HCT116 (cell line): Measurements from ENCODE around the gene ETHE1.

ENCODE experiments used
- CEBPB ChIP-seq: IDR thresholded peaks from 2 replicates; pipeline ENCODE4 v1.6.1; 2012; ENCODE audit warnings: low read depth
- EGR1 ChIP-seq: IDR thresholded peaks from 2 replicates; pipeline ENCODE4 v1.6.1; 2012; ENCODE audit warnings: low read depth
- ELF1 ChIP-seq: IDR thresholded peaks from 2 replicates; pipeline ENCODE4 v1.6.1; 2012; ENCODE audit warnings: low read depth, borderline replicate concordance
- EZH2 ChIP-seq: fragments of 200-600 bp; sonication (generic); IDR thresholded peaks from 2 replicates; pipeline ENCODE4 v1.6.1; 2017; ENCODE audit warnings: antibody characterized with exemption, mixed run types
- FOSL1 ChIP-seq: IDR thresholded peaks from 2 replicates; pipeline ENCODE4 v1.6.1; 2012; ENCODE audit warnings: low read depth
- POLR2A ChIP-seq: IDR thresholded peaks from 2 replicates; pipeline ENCODE4 v1.7.0; 2011; ENCODE audit warnings: borderline replicate concordance; ENCODE audit not compliant: insufficient read depth, insufficient read length; ENCODE audit errors: extremely low read depth
- POLR2AphosphoS5 ChIP-seq: IDR thresholded peaks from 2 replicates; pipeline ENCODE4 v1.6.1; 2011; ENCODE audit warnings: mild to moderate bottlenecking, low read depth, low read length, moderate library complexity
- RAD21 ChIP-seq: IDR thresholded peaks from 2 replicates; pipeline ENCODE4 v1.6.1; 2012; ENCODE audit warnings: low read depth, mild to moderate bottlenecking
- SIN3A ChIP-seq: IDR thresholded peaks from 2 replicates; pipeline ENCODE4 v1.6.1; 2012; ENCODE audit warnings: low read depth
- ZNF274 ChIP-seq: fragments of 200-500 bp; sonication (Bioruptor generic); IDR thresholded peaks from 2 replicates; pipeline ENCODE4 v1.6.1; 2014; ENCODE audit warnings: mild to moderate bottlenecking, low read depth, low read length, inconsistent platforms
- TF ChIP-seq, protein P1 (sequence below), 3 experiments: fragments of 200-600 bp in 1 of 3; sonication (generic) in 1 of 3; IDR thresholded peaks in 2 of 3; conservative IDR thresholded peaks in 1 of 3; 2 replicates each; pipeline ENCODE4 v1.5.1; 2012 to 2017; ENCODE audit warnings: low read depth in 2 of 3, low read length in 2 of 3, antibody characterized with exemption in 1 of 3, borderline replicate concordance in 1 of 3, control low read depth in 1 of 3, mild to moderate bottlenecking in 1 of 3, mixed read lengths in 1 of 3, mixed run types in 1 of 3, moderate library complexity in 1 of 3; ENCODE audit not compliant: insufficient read depth in 1 of 3
- TF ChIP-seq, protein P2 (sequence below): IDR thresholded peaks from 2 replicates; pipeline ENCODE4 v1.6.1; 2012
- TF ChIP-seq, protein P3 (sequence below): IDR thresholded peaks from 2 replicates; pipeline ENCODE4 v1.6.1; 2012; ENCODE audit warnings: low read depth

DNA sequence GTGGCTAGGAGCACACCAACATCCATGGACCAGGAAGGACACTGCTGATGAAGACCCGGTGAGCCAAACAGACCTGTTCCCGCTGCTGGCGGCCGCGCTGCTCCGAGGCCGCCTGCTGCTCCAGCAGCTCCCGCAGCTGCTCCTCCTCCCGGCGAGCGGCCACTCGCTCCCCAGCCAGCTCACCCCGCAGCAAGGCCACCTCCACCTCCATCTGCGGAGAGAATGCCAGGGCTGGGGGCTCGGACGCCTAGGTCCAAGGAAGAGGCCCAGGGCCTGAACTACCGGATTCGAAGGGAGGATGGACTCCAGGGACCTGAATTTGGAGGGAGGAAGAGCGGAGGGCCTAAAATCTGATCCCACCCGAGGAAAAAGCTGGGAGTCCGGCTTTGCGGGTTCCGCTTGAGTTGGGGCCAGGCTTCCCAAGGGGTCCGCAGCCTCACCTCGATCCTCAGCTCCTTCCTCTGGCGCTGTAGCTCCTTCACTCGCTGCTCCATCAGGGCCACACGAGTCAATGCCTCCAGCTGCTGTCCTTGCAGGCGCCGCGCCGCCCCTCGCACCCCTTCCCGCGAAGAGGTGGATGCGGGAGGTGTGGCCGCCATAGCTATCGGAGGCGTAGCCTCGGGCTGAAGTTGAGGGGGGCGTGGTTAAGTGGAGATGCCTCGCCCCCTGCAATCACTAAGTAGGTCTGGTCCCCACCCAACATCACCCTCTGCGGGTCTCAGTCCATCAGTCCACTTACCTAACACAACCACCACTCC is 25.2 kb downstream of the ETHE1 start:
- TF ChIP-seq, protein P1, sequence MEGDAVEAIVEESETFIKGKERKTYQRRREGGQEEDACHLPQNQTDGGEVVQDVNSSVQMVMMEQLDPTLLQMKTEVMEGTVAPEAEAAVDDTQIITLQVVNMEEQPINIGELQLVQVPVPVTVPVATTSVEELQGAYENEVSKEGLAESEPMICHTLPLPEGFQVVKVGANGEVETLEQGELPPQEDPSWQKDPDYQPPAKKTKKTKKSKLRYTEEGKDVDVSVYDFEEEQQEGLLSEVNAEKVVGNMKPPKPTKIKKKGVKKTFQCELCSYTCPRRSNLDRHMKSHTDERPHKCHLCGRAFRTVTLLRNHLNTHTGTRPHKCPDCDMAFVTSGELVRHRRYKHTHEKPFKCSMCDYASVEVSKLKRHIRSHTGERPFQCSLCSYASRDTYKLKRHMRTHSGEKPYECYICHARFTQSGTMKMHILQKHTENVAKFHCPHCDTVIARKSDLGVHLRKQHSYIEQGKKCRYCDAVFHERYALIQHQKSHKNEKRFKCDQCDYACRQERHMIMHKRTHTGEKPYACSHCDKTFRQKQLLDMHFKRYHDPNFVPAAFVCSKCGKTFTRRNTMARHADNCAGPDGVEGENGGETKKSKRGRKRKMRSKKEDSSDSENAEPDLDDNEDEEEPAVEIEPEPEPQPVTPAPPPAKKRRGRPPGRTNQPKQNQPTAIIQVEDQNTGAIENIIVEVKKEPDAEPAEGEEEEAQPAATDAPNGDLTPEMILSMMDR (IDR thresholded peaks at IDR 0.05 in 2 of 3, conservative IDR thresholded peaks at IDR 0.05 in 1 of 3; ENCODE audit: borderline replicate concordance in 1 of 3, insufficient read depth in 1 of 3, low read depth in 2 of 3, low read length in 2 of 3): no peak
- TF ChIP-seq POLR2A: no peak
- no peak for TF ChIP-seq CEBPB
- TF ChIP-seq EZH2: no peak
- TF ChIP-seq SIN3A: no peak
- TF ChIP-seq POLR2AphosphoS5: no peak
- TF ChIP-seq FOSL1: no peak
- TF ChIP-seq, protein P2, sequence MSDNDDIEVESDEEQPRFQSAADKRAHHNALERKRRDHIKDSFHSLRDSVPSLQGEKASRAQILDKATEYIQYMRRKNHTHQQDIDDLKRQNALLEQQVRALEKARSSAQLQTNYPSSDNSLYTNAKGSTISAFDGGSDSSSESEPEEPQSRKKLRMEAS: no peak
- no peak for TF ChIP-seq ELF1
- no peak for TF ChIP-seq RAD21
- TF ChIP-seq, protein P3, sequence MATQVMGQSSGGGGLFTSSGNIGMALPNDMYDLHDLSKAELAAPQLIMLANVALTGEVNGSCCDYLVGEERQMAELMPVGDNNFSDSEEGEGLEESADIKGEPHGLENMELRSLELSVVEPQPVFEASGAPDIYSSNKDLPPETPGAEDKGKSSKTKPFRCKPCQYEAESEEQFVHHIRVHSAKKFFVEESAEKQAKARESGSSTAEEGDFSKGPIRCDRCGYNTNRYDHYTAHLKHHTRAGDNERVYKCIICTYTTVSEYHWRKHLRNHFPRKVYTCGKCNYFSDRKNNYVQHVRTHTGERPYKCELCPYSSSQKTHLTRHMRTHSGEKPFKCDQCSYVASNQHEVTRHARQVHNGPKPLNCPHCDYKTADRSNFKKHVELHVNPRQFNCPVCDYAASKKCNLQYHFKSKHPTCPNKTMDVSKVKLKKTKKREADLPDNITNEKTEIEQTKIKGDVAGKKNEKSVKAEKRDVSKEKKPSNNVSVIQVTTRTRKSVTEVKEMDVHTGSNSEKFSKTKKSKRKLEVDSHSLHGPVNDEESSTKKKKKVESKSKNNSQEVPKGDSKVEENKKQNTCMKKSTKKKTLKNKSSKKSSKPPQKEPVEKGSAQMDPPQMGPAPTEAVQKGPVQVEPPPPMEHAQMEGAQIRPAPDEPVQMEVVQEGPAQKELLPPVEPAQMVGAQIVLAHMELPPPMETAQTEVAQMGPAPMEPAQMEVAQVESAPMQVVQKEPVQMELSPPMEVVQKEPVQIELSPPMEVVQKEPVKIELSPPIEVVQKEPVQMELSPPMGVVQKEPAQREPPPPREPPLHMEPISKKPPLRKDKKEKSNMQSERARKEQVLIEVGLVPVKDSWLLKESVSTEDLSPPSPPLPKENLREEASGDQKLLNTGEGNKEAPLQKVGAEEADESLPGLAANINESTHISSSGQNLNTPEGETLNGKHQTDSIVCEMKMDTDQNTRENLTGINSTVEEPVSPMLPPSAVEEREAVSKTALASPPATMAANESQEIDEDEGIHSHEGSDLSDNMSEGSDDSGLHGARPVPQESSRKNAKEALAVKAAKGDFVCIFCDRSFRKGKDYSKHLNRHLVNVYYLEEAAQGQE: no peak
- no peak for TF ChIP-seq ZNF274
- no peak for TF ChIP-seq EGR1
